GM21825 (cell line): ENCODE measurements around the gene UIMC1.
"Not testable (repeated sequence)": the region's sequence is repeated elsewhere in the genome, so short reads cannot be mapped to it uniquely, and the experiment has no call there.

Experiments
- ATAC-seq: cut with Tn5 transposase; IDR thresholded peaks from one replicate; pipeline ENCODE4 v1.9.1; 2021; ENCODE audit warnings: mild to moderate bottlenecking, moderate library complexity; ENCODE audit not compliant: unreplicated experiment

Gene UIMC1

DNA sequence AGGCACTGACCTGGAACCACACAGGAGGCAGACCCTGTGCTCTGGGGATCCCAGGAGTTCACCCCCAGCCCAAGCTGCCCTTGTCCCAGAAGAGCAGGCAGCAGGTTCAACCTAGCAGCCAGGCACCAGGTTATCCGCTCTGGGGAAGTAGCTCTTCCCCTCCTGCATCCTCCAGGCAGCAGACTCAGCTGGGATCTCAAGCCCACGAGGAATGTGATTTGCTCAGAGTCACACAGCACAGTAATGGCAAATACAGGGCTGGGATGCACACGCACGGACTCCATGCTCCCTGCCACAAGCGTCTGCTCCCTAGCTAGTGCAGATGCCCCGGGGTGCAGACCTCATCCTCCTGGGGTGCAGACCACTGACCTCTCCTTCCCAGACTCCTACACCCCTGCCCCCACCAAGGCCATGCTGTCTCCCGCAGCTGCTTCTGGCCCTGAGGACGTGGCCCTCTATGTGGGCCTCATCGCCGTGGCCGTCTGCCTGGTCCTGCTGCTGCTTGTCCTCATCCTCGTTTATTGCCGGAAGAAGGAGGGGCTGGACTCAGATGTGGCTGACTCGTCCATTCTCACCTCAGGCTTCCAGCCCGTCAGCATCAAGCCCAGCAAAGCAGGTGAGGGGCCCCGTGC is 132.9 kb downstream of the UIMC1 start:
- ATAC-seq: no peak

DNA sequence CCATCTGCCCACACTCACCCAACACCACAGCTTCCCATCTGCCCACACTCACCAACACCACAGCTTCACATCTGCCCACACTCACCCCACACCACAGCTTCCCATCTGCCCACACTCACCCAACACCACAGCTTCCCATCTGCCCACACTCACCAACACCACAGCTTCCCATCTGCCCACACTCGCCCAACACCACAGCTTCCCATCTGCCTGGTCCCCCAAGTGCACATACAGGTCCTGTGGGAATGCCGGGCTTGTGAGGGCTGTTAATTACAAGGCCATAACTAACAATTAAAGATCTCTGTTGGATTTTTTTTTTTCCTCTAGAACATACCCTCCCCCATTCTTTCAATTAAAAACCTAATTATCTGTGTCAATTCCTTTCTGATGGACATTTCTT is 133.6 kb downstream of the UIMC1 start:
- not testable (repeated sequence) for ATAC-seq

DNA sequence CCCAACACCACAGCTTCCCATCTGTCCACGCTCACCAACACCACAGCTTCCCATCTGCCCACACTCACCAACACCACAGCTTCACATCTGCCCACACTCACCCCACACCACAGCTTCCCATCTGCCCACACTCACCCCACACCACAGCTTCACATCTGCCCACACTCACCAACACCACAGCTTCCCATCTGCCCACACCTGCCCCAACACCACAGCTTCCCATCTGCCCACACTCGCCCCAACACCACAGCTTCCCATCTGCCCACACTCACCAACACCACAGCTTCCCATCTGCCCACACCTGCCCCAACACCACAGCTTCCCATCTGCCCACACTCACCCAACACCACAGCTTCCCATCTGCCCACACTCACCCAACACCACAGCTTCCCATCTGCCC is 134.0 kb downstream of the UIMC1 start:
- not testable (repeated sequence) for ATAC-seq

DNA sequence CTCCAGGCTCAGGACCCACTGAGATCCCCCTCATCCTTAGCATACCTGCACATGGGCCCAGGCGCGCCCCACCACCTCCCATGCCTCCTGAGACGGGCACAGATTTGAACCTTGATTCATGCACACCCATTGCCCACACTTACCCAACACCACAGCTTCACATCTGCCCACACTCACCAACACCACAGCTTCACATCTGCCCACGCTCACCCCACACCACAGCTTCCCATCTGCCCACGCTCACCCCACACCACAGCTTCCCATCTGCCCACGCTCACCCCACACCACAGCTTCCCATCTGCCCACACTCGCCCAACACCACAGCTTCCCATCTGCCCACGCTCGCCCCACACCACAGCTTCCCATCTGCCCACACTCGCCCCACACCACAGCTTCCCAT is 135.9 kb downstream of the UIMC1 start:
- ATAC-seq: not testable (repeated sequence)

DNA sequence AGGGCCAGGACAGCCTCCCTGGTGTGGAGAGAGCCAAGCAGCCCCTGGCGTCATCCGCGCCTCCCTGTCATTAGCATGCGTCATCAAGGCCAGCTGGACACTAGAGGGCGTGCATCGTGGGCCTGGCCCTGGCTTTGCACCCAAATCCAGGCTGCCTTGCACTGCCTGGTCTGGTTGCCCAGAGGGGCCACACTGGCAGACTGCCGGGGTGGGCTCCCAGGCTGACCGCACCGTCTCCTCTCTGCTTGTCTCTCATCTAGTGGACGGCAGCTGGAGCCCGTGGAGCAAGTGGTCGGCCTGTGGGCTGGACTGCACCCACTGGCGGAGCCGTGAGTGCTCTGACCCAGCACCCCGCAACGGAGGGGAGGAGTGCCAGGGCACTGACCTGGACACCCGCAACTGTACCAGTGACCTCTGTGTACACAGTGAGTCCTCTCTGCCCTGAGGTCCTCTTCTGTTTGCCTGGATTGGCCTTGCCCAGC is 136.4 kb downstream of the UIMC1 start:
- no peak for ATAC-seq

DNA sequence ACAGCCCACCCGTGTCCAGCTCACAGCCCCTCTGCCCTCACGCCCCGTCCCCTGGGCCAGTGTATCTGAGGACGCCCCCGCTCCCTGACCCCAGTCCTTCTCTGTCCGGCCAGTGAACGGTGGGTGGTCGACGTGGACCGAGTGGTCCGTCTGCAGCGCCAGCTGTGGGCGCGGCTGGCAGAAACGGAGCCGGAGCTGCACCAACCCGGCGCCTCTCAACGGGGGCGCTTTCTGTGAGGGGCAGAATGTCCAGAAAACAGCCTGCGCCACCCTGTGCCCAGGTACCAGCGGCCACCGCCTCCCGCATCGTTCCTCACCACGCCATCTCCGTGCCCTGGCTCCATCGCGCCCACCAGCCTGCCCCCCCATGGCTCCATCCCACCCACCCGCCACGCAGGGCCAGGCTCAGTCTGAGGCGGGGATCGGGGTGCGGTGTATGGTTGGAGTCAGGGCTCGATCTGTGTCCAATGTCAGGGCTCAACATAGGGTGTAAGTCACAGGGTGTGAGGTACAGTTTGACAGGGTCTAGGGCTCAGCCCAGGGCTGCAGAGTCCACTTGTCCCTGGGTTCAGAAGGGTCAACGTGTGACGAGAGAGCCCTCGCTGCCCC is 137.0 kb downstream of the UIMC1 start:
- no peak for ATAC-seq

DNA sequence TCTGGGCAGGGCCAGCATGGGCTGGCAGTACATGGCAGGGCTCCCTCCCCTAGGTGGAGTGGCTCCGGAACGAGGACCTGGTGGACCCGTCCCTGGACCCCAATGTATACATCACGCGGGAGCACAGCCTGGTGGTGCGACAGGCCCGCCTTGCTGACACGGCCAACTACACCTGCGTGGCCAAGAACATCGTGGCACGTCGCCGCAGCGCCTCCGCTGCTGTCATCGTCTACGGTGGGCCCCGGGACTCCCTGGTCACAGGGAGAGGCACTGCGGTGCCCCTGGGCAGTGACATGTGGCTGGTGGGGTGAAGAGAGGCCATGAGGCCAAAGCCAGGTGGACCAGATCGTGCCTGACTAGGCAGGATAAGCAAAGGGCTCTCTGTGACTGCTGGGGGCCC is 137.8 kb downstream of the UIMC1 start:
- ATAC-seq: no peak

DNA sequence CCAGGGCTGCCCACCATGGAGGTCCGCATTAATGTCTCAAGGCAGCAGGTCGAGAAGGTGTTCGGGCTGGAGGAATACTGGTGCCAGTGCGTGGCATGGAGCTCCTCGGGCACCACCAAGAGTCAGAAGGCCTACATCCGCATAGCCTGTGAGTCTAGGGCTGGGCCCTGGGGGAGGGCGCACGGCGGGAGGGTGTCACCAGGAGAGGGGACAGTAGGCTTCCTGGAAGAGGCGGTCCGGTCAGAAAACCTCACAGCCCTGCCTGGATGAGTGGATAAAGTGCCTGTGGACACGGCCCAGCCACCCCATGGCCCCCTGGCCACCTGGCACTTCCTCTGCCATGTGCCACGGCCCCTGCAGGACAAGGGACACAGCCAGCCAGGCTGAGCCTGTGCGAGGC is 138.5 kb downstream of the UIMC1 start:
- ATAC-seq: no peak

DNA sequence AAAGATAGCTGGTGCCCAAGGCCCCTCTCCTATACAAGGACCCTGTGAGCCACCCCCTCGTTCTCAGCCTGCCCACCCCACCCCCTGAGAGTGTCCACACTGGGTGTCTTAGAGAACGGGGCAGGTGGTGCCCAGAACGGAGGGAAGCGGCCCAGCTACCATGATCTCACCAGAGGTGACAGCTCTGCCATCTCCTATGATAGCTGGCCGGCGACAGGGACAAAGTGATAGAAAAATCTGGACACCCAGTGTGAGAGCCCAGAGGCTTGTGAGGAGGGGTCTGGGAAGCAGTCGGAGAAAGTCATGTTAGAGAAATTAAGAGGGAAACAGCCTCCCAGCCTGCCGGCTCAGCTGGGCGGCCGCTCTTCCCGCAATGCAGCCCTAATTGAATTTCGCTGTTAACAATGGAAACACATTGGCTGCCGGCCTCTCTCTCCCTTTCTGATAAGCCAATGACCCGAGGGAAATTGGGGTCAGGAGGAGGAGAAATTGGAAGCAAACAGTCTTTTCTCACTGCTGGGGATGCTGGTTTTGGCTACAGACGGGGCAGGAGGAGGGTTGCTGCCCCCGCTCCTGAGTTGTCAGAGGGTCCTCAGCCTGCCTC is 139.8 kb downstream of the UIMC1 start:
- no peak for ATAC-seq

DNA sequence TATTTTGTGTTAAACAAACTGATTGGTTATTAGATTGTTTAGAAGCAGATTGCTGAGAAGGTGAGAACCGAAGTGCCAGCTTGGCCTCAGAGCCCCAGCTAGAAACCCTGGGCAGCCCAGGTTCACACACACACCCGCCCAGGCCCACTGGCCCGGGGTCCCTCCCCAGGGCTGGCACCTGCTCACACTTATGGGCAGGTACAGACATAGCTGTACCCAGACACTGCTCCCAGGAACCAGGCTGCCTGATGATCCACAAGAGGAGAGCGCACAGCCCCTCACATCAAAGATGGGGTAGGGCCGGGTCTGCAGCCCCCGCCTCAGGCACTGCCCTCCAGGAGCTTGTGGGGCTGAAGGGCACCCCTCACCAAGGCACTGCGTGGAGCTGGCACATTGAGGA is 140.6 kb downstream of the UIMC1 start:
- no peak for ATAC-seq

DNA sequence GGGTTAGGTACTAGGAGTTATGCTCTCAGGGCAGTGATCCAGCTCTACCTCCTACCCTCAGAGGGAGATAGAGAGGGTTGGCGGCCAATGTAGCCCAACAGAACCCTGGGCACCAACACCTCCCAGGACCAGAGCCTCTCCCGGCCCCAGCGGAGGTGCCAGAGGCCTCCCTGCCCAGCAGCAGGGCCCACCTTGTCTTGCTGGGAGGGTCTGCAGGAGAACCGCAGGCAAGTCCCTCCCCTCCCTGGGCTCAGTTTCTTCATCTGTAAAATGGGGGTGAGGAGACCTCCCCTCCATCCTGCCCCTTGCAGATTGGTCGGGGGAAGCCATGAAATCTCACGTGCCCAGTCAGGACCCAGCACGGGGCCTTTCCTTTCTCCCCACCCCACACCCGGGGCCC is 141.8 kb downstream of the UIMC1 start:
- ATAC-seq: no peak

DNA sequence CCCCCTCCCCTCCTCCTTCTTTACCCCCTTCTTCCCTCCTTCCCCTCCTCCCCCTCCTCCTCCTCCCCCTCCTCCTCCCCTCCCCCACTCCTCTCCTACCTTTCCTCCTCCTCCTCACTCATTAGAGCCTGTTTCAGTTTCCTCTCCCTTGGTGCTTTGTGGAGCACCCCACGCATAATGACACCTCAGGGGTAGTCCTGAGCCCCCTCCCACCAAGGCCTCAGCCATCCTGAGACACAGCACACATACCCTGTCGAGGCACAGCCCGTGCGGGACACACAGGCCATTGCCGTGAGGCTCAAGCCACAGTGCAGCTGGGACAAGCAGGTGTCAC is 142.8 kb downstream of the UIMC1 start:
- no peak for ATAC-seq

DNA sequence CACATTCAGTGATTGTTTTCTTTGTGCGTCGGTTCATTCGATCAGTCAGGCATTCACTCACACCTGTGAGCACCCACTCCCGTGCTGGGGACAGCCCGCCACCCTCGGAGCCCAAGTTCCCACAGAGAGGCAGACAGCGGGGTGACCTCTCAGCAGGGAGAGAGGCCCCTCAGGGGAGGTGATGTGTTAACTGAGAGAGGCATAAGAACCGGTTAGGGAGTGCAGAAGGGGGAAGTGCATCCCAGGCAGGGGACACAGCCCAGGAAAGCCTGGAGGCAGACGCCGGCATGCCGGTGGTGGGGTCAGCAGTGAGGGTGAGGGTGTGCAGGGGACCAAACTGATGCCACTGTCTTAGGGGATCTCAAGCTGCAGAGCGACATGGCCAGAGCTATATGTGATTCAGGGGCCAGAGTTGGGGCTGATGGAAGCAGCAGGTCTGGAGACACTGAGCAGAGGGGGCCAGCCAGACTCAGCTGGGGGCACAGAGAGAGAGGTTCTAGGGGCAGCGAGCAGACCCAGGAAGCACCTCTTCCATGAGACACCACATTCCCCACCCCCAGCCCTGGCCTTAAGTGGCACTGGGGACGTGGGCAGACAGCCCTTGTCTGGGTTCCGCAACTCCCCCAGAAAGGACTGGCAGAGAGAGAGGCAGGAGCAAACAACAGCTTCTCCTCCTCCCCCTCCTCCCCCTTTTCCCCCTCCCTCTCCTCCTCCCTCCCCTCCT is 143.4 kb downstream of the UIMC1 start:
- no peak for ATAC-seq

DNA sequence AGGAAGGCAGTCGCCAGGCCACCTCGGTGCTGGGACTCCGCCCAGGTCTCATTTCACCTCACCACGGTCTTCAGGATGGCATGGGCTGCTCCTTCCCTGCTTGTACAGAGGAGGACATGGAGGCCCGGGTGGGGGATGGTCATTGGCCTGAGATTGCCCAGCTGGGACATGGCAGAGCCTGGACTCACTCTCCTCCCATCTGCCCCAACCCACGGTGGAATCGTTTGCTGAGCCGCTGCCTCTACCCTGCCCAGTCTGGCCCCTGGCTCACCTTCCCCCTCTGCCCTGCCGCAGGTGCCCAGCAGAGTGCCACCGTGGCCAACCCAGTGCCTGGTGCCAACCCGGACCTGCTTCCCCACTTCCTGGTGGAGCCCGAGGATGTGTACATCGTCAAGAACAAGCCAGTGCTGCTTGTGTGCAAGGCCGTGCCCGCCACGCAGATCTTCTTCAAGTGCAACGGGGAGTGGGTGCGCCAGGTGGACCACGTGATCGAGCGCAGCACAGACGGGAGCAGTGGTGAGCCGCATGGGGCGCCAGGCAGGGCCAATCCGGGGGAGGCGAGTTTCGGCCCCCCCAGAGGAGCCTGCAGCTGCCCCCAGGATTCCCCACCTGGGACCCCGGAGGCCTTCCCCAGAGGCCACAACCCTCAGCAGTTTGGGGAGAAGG is 144.1 kb downstream of the UIMC1 start:
- ATAC-seq: no peak

DNA sequence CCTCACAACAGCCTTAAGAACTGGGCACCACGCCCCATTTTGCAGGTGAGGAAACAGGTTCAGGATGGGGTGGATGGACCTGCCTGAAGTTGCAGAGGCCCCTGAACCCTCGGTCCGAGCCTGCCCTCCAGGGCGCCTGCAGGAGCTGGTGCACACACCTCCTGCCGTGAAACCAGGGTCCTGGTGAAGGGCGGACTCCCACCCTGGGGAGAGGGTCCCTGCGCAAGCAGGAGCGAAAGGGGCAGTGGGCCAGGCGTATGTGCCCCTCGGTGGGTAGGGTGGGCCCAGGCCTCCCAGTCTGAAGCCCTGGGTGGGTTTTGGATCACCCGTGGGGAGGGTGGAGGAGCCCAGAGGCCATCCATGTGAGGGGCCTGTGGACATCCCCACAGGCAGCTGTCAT is 145.3 kb downstream of the UIMC1 start:
- ATAC-seq: no peak

DNA sequence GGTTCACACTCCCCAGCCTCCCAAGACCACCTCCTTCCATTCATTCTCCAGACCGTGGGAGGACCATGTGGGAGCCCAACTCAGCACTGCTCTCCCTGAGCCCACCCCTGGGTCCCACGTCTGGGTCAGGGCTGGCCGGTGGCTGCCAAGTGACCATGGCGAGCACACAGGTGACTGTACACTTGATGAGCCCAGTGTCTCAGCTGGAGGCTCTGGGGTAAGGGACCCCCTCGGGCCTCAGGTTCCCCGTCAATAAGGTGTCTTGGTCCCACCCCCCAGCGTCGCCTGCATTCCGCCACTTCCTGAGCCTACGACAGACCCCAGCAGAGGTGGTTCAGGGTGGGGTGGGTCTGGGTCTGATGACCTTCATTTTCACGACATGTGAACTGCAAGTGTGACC is 146.2 kb downstream of the UIMC1 start:
- no peak for ATAC-seq

DNA sequence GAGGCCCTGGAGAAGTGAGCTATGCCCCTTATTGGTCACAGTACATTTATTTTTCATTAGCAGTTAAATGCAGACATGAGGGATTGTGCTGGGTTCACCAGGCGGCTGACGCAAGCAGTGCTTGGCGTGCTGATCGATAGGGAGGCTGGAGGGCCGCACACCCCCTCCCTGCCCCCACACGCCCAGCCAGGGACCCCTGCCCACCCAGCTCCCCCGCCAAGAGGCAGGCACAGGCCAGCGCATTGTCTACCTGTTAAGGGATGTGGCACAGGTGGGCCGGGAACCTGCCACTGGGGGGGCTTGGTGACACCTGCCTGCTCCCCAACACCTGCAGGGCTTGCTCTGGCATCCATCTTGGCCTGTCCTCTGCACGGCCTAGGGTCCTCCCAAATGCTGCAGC is 146.7 kb downstream of the UIMC1 start:
- no peak for ATAC-seq

DNA sequence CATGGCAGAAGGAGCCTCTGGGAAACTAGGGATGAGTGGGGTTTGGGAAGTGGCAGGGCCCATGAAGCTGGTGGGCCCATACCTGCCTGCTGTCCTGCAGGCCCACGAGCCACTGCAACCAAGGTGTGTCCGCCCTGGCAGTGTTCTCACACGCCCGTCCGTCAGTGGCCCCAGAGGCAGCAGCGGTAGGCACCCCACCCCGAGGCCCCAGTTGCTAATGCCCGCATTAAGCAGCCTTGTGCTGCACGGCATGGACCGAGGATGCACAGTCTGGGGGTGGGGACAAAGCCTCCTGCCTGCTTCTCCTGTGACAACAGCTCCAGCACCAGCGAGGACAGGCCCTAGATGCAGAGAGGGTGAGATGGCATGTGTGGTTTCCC is 148.7 kb downstream of the UIMC1 start:
- no peak for ATAC-seq

DNA sequence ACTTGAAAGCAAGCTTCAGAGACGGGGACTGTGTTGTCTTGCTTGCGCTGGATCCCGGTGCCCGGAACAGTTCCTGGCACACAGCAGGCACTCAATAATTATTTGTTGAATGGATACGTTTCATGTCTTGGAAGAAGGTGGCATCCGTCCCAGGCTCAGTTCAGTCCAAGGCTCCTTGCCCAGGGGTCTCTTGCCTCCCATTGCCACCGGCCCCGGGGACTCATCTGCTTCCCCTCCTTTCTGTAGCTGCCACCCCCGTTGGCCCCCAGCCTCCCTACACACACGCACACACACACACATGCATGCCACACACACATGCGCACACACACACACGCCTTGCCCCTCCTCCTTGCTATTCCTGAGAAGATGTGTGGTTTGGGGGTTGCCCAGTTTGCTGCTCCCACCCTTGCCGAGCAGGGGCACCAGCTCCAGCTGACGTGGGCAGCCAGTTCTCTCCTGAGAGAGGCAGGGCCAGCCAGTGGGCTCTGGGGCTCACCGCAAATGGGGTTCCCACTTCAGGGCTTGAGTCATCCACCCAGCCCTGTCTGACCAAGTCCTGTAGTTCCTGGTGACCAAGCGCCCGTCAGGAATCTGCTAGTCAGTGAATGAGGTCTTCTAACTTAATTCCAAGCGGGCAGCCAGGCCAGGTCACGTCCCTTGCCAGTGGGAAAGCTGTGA is 149.2 kb downstream of the UIMC1 start:
- no peak for ATAC-seq

DNA sequence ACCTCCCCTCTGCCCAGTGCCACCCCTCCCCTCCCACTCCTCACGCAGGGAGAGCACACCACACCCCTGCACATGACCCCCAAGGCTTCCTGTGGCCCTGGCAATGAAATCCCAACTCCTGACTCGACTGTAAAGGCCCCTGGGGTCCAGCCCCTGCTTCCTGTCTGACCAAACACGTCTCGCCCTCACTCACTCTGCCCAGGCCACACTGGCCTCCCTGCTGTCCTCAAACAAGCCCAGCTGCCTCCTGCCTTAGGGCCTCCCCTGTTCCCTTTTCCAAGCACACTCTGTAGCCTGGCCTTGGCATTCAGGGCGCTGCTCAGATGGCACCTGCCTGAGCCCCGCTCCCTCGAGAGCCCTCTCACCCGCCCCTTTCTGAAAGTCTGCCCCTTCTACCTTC is 149.8 kb downstream of the UIMC1 start:
- ATAC-seq: no peak

DNA sequence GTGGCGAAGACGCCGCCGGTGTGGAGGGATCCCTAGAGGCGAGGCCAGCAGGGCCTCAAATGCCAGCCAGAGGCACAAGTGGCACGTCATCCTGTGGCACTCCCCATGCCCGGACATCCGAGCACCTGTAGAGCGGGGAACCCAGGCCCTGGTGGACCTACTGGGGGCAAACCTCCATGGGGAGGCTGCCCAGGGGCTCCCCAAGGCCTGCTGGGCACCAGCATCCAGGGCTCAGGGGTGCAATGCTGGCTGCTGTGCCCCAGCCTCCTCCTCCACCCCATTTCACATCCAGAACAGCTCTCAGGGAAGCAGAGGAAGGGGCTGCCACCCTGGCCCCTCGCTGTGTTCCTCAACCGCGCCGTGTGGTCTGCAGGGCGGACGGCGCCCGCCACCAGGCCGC is 151.0 kb downstream of the UIMC1 start:
- ATAC-seq: no peak
